ENCODE data around the gene POU6F2. TPM values are rescaled to one million over a fixed set of nuclear protein-coding genes. Genes with fewer than 3 reads are reported as not detected.
"Not testable (repeated sequence)": the region's sequence is repeated elsewhere in the genome, so short reads cannot be mapped to it uniquely, and the experiment has no call there.

POU6F2 gene
- total RNA-seq, 4 donors from 2014 or later, result 0.91 TPM; not detected in 3

DNA sequence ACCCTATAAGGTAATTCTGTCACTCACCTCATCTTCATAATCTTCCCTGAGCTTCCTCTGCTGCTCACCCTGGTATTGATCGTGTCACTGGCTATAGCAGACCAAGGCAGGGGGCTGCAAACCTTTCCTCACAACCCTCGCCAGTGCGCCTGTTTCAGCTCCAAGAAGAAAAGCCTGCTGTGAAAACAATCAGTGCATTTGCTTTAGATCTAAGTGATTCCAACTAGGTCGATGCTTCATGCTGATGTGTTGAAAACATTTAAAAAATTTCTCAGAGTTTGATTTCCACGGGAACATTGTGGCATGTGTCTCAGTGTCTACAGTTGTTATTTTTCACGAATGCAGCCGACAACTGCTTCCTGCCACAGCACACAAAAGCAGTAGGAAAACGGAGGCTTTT is 27.3 kb downstream of the POU6F2 start:
- TF ChIP-seq, protein P1, sequence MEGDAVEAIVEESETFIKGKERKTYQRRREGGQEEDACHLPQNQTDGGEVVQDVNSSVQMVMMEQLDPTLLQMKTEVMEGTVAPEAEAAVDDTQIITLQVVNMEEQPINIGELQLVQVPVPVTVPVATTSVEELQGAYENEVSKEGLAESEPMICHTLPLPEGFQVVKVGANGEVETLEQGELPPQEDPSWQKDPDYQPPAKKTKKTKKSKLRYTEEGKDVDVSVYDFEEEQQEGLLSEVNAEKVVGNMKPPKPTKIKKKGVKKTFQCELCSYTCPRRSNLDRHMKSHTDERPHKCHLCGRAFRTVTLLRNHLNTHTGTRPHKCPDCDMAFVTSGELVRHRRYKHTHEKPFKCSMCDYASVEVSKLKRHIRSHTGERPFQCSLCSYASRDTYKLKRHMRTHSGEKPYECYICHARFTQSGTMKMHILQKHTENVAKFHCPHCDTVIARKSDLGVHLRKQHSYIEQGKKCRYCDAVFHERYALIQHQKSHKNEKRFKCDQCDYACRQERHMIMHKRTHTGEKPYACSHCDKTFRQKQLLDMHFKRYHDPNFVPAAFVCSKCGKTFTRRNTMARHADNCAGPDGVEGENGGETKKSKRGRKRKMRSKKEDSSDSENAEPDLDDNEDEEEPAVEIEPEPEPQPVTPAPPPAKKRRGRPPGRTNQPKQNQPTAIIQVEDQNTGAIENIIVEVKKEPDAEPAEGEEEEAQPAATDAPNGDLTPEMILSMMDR (IDR thresholded peaks at IDR 0.05), result no peak
- TF ChIP-seq POLR2A (IDR thresholded peaks at IDR 0.05), result no peak
- no peak for DNase-seq
- H3K27me3 ChIP-seq, result no peaks in the 10 kb centered on the region
- H3K4me3 ChIP-seq, result no peak overlapping the region
- H3K9me3 ChIP-seq, result no peaks in the 10 kb centered on the region
- no peak overlapping the region for H3K27ac ChIP-seq
- intact Hi-C loops (cut with DNase I; ENCODE audit: low total_unique reads), result no loop called here
- no peaks in the 10 kb centered on the region for H3K4me1 ChIP-seq
- no peaks in the 10 kb centered on the region for H3K36me3 ChIP-seq

DNA sequence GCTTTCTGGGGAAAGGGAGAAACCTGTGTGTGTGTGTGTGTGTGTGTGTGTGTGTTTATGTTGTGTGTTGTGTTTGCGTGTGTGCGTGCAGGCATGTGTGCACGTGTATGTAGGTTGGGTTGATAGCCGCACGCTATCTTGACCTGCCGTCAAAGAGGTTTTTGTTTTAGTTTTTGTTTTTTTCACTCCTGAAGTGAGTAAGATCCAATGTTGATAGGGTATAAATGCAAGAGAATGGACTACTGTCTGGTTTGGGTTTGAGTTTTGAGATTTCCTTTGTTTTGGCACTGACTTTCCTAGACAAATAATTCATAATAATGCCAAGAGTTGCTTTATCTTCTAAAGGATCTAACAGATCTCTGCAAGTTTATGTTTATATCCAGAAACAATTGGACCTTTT is 27.8 kb downstream of the POU6F2 start:
- H3K27me3 ChIP-seq, result no peaks in the 10 kb centered on the region
- H3K4me3 ChIP-seq, result no peak overlapping the region
- no peak for DNase-seq
- TF ChIP-seq, protein P1 (IDR thresholded peaks at IDR 0.05), result no peak
- TF ChIP-seq POLR2A (IDR thresholded peaks at IDR 0.05), result no peak
- no peaks in the 10 kb centered on the region for H3K36me3 ChIP-seq
- H3K9me3 ChIP-seq, result no peaks in the 10 kb centered on the region
- H3K4me1 ChIP-seq, result no peaks in the 10 kb centered on the region
- H3K27ac ChIP-seq, result no peak overlapping the region
- intact Hi-C loops (cut with DNase I; ENCODE audit: low total_unique reads), result no loop called here

DNA sequence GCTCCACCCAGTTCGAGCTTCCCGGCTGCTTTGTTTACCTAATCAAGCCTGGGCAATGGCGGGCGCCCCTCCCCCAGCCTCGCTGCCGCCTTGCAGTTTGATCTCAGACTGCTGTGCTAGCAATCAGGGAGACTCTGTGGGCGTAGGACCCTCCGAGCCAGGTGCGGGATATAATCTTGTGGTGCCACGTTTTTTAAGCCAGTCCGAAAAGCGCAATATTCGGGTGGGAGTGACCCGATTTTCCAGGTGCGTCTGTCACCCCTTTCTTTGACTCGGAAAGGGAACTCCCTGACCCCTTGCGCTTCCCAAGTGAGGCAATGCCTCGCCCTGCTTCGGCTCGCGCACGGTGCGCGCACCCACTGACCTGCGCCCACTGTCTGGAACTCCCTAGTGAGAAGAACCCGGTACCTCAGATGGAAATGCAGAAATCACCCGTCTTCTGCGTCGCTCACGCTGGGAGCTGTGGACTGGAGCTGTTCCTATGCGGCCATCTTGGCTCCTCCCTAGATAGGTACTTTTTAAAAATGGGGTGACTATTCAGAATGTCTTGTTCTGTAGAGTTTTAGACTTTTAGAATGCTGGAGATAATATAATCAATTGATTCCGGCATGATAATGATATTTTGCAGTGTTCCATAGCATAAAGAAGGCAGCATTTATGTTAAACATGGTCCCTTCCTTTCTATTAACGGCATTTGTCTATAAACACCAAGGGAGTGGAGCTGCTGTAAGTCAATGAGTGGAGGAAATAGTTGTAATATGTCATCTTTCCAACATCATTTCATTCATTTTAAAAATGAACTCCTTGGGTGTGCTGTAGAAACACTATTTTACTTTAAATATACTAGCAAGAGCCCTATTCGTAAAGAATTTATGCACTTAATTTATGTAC is 35.6 kb downstream of the POU6F2 start:
- H3K27ac ChIP-seq; intact Hi-C loops (cut with DNase I; ENCODE audit: low total_unique reads); H3K4me3 ChIP-seq; H3K36me3 ChIP-seq; H3K9me3 ChIP-seq; H3K4me1 ChIP-seq; DNase-seq; H3K27me3 ChIP-seq: not testable (repeated sequence)

DNA sequence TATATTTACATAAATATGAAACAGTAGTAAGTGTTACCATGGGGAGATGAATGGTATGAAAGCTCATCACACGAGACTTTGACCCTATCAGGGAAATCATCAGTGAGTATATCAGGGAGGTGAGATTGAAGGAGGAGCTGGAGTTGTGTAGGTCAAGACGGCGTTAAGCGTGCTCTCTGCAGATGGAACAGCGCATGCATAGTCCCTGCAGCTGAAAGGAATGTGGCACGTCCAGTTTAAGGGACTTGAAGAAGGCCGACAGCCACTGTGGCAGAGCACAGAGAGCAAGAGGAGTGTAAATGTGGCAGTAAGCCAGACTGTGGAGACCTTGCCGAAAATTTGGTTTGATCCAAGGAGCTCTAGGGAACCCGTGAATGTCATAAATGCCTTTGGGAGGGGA is 38.9 kb downstream of the POU6F2 start:
- no peak overlapping the region for H3K4me3 ChIP-seq
- H3K9me3 ChIP-seq, result no peaks in the 10 kb centered on the region
- TF ChIP-seq, protein P1 (IDR thresholded peaks at IDR 0.05), result no peak
- TF ChIP-seq POLR2A (IDR thresholded peaks at IDR 0.05), result no peak
- H3K36me3 ChIP-seq, result no peaks in the 10 kb centered on the region
- DNase-seq, result no peak
- no peaks in the 10 kb centered on the region for H3K27me3 ChIP-seq
- H3K4me1 ChIP-seq, result no peaks in the 10 kb centered on the region
- intact Hi-C loops (cut with DNase I; ENCODE audit: low total_unique reads), result no loop called here
- no peak overlapping the region for H3K27ac ChIP-seq

DNA sequence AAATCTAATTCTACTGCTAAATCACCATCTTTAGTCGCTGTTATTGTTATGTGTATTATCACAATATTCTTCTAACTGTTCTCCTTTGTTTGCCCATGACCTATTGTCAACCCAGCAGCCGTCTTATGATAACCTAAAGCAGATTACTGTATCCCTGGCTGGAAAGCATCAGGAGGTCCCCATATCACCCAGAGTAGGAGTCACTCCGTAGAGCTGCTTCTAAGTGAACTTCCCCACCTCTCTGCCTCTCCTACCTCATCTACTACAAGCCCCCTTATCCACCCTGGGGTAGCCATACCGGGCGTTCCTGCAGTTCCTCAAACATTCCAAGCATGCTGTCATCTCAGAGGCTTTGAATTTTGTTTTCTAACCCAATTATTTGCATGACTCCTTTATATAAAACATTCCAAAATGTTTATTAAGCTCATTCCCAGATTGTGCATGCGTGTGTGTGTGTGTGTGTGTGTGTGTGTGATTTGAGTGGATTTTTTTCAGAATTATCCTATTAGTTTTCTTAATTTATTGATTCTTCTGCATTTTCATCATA is 39.7 kb downstream of the POU6F2 start:
- no peaks in the 10 kb centered on the region for H3K4me1 ChIP-seq
- no peak overlapping the region for H3K4me3 ChIP-seq
- DNase-seq, result no peak
- H3K36me3 ChIP-seq, result no peaks in the 10 kb centered on the region
- no peak overlapping the region for H3K27ac ChIP-seq
- TF ChIP-seq, protein P1 (IDR thresholded peaks at IDR 0.05), result no peak
- no peak for TF ChIP-seq POLR2A (IDR thresholded peaks at IDR 0.05)
- intact Hi-C loops (cut with DNase I; ENCODE audit: low total_unique reads), result no loop called here
- H3K9me3 ChIP-seq, result no peaks in the 10 kb centered on the region
- no peaks in the 10 kb centered on the region for H3K27me3 ChIP-seq
